ENCODE measurements around the gene SLC49A4.

The SLC49A4 gene

GRCh38 chr3:122918576-122919290 lies 123.9 kb downstream of the SLC49A4 start:
- Histone ChIP-seq H3K27ac (ENCODE audit: low read depth, low read length) (no peak overlapping the region), H3K9me2 (replicated peaks; ENCODE audit: insufficient read depth, low read length) (no peaks in the 10 kb centered on the region), H3K9ac (ENCODE audit: low read length) (no peak overlapping the region), H3K9me3 (ENCODE audit: insufficient read depth, low read length) (no peaks in the 10 kb centered on the region), H3K36me3 (ENCODE audit: low read length) (no peaks in the 10 kb centered on the region), H3K4me2 (ENCODE audit: low read depth, low read length, poor library complexity, severe bottlenecking) (no peak overlapping the region), H3F3A (ENCODE audit: insufficient read depth) (no peaks in the 10 kb centered on the region), H2AFZ (ENCODE audit: low read depth, low read length, severe bottlenecking) (no peak overlapping the region), H4K20me1 (ENCODE audit: low read depth, low read length) (no peaks in the 10 kb centered on the region), H3K27me3 (ENCODE audit: low read length) (no peaks in the 10 kb centered on the region), H3K4me3 (ENCODE audit: insufficient read depth, low read length, poor library complexity, severe bottlenecking) (no peak overlapping the region), H3K79me2 (ENCODE audit: insufficient read depth, low read length) (no peaks in the 10 kb centered on the region)
- TF ChIP-seq EZH2phosphoT487 (conservative IDR thresholded peaks at IDR 0.05; ENCODE audit: low read length) (no peak), CTCF (IDR thresholded peaks at IDR 0.05; ENCODE audit: insufficient read depth, low read length, poor library complexity, severe bottlenecking) (no peak)

- Histone ChIP-seq H3K36me3 (ENCODE audit: low read length) (no peaks in the 10 kb centered on the region), H3K9me3 (ENCODE audit: insufficient read depth, low read length) (no peaks in the 10 kb centered on the region), H4K20me1 (ENCODE audit: low read depth, low read length) (no peaks in the 10 kb centered on the region), H2AFZ (ENCODE audit: low read depth, low read length, severe bottlenecking) (no peak overlapping the region), H3K9me2 (replicated peaks; ENCODE audit: insufficient read depth, low read length) (no peaks in the 10 kb centered on the region), H3F3A (ENCODE audit: insufficient read depth) (no peaks in the 10 kb centered on the region), H3K27me3 (ENCODE audit: low read length) (no peaks in the 10 kb centered on the region), H3K4me3 (ENCODE audit: insufficient read depth, low read length, poor library complexity, severe bottlenecking) (no peak overlapping the region), H3K79me2 (ENCODE audit: insufficient read depth, low read length) (no peaks in the 10 kb centered on the region), H3K9ac (ENCODE audit: low read length) (no peak overlapping the region), H3K27ac (ENCODE audit: low read depth, low read length) (no peak overlapping the region), H3K4me2 (ENCODE audit: low read depth, low read length, poor library complexity, severe bottlenecking) (no peak overlapping the region)
- TF ChIP-seq CTCF (IDR thresholded peaks at IDR 0.05; ENCODE audit: insufficient read depth, low read length, poor library complexity, severe bottlenecking), result no peak
- TF ChIP-seq EZH2phosphoT487 (conservative IDR thresholded peaks at IDR 0.05; ENCODE audit: low read length), result no peak
Observed at GRCh38 chr3:122919291-122919610, 124.4 kb downstream of the SLC49A4 start.

DNA sequence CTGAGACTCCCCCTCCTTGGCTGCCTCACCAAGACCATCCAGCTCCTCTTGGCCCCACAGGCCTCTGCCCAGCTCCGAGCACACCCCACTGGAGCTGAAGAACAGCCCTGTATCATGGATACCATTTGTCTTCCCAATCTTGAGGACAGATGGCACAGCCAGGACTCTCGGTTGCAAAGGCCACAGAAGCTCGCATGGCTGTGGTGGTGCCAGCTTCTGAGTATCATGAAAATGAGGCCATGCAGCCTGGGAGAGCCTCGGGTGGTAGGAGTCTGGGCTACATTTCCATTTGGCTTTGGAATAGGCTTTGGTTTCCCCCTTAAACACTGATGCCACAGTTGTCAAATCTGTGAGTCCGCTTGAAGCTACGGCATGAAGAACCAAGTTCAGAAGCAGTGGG lies 126.1 kb downstream of the SLC49A4 start:
- no peak overlapping the region for H3K27ac ChIP-seq (ENCODE audit: low read depth, low read length)
- no peaks in the 10 kb centered on the region for H3K9me2 ChIP-seq (replicated peaks; ENCODE audit: insufficient read depth, low read length)

More for the DNA sequence above, 126.1 kb downstream of the SLC49A4 start:
- Histone ChIP-seq H3K27me3 (ENCODE audit: low read length) (no peaks in the 10 kb centered on the region), H3K36me3 (ENCODE audit: low read length) (no peaks in the 10 kb centered on the region), H3K4me3 (ENCODE audit: insufficient read depth, low read length, poor library complexity, severe bottlenecking) (no peak overlapping the region), H3K9me3 (ENCODE audit: insufficient read depth, low read length) (no peaks in the 10 kb centered on the region), H3K79me2 (ENCODE audit: insufficient read depth, low read length) (no peaks in the 10 kb centered on the region), H2AFZ (ENCODE audit: low read depth, low read length, severe bottlenecking) (no peak overlapping the region), H3K9ac (ENCODE audit: low read length) (no peak overlapping the region), H3F3A (ENCODE audit: insufficient read depth) (no peaks in the 10 kb centered on the region), H4K20me1 (ENCODE audit: low read depth, low read length) (no peaks in the 10 kb centered on the region), H3K4me2 (ENCODE audit: low read depth, low read length, poor library complexity, severe bottlenecking) (no peak overlapping the region)
- TF ChIP-seq EZH2phosphoT487 (conservative IDR thresholded peaks at IDR 0.05; ENCODE audit: low read length), result no peak
- no peak for TF ChIP-seq CTCF (IDR thresholded peaks at IDR 0.05; ENCODE audit: insufficient read depth, low read length, poor library complexity, severe bottlenecking)

All from SU-DHL-6 (cell line).